Measurements from ENCODE around the gene FAM241A. TPM values are rescaled to one million over a fixed set of nuclear protein-coding genes. Genes with fewer than 3 reads are reported as not detected.

FAM241A gene
- total RNA-seq, 1 experiment from 2014 or later: 2.1 TPM

DNA sequence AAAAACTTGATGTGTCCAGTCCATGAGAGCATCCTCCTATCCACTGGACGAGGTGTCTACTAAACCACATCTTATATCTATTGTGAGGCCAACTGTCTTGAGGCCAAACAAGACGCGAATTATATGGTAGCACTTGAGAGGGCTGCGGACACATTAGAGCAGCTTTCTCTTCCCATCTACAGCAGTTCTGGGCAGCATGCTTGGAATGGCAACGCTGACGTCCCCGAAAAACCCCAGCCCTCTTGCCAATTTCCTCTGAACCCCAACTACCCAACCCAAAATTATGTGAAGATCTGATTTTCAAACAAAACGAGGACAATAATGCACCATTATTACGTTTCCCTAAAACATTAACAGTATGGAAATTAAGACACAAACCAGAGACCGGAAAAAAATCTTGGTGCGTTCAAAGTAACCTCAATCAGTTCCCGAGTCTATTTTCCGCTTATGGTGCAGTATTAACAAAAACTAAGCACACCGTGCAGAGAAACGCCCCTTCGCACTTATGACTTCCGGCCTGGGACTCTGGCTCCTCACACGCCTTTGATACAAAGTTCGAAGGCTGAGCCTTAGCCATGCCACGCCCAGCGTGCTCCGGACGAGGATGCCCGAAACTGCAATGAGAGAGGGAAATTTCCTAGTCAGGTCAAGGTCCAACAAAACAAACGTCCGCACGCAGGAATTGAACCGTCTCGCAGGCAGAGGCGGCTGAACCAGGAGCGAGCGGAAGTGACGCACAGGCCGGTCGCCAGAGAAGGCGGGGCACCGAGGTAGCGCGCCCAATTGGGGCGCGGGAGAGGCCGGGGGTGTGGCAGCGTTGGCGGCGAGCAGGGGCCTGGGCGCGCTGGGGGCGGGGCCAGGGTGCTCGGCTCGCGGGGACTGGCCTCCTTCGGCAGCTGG is 85.9 kb downstream of the FAM241A start:
- DNase-seq (ENCODE audit: low read depth in 1 of 2, low spot score in 2 of 2): peak; percentile 97
- H3K27me3 ChIP-seq (replicated peaks): no peaks in the 10 kb centered on the region
- H3K36me3 ChIP-seq: peaks cover 6% of the 10 kb centered on the region
- peak overlapping the region; percentile 64 for H3K27ac ChIP-seq
- H3K9me3 ChIP-seq (replicated peaks): no peaks in the 10 kb centered on the region
- peak overlapping the region; percentile 84 for H3K4me3 ChIP-seq
- peaks cover 12% of the 10 kb centered on the region for H3K4me1 ChIP-seq (replicated peaks)

DNA sequence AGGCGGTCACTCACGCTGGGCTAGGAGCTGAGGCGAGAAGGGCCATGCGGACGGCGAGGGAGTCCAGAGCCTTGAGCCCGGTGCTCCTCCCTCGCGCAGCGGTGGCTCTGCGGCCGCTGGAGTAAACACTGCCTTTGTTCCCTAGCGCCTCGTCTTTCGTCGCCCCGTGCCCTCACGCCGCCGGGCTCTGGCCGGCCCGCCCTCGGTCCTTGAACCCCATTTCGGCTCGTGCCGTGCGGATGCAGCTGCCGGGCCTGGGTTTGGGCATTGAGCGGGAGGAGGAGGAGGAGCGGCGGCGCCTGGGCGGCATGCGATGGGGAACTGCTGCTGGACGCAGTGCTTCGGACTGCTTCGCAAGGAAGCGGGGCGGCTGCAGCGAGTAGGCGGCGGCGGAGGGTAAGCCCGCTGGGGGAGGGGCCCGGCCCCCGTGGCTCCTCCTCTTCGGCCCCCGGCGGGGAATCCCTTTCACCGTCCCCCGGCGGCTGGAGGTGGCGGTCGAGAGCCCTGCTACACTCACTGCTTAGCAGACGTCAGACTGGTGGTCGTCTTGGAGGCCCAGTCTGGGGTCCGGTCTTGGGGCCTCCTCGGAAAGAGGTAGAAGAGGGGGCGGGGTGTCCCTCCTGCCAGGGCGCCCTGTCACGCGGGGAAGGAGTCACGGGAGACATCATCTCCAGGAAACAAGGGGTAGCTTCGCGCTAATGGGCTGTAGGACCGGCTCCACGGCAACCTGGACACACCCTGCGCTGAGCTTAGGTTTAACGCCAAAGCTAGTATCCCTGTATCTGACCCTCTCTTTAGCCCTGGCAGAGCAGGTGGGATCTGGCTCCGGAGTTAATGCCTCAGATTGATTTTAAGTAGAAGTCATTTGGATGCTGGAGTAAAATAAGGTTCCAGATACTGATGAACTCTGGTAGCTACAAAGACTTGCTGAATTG is 86.8 kb downstream of the FAM241A start, which contains the start of gene AP1AR:
TSS of gene AP1AR (plus strand) at position 9 of the 935 bp plus-strand sequence. CDS start at position 314, 305 bp downstream.
- peaks cover 6% of the 10 kb centered on the region for H3K36me3 ChIP-seq
- peak; percentile 86 to 91 for DNase-seq (ENCODE audit: low read depth in 1 of 2, low spot score in 2 of 2)
- H3K9me3 ChIP-seq (replicated peaks): no peaks in the 10 kb centered on the region
- H3K27ac ChIP-seq: peak within 1 kb of the TSS; percentile 64
- H3K4me1 ChIP-seq (replicated peaks): peaks cover 12% of the 10 kb centered on the region
- H3K27me3 ChIP-seq (replicated peaks): no peaks in the 10 kb centered on the region
- peak within 1 kb of the TSS; percentile 84 for H3K4me3 ChIP-seq

DNA sequence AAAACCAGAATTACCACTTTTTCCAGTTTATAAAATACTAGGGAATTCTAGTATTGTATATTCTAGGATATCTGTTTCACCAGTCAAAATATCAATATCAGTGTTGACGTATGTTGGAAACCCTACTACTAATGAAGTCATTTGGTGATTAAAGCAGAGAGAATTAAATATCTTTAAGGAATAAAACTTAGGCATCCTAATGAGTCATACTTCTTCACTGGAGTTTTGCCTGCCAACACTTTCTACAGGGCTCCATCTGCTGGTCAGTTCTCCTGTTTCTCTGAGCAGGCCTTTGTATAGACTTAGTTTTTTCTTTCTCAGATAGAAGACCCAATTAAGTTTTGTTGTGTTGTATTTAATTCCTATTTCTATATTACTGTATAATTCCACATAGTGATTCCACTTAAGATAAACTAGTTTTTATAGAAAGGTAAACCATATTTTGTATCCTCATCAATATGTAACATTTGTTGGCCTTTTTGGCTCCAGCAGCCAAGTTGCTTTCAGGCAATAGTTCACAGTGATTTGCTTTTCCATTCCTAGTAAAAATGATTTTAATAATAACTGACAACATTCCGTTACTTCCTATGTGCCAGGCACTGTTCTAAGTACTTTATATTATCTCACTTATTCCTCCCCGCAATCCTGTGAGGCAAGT is 89.8 kb downstream of the FAM241A start:
- peak; percentile 58 to 71 for DNase-seq (ENCODE audit: low read depth in 1 of 2, low spot score in 2 of 2)
- peaks cover 6% of the 10 kb centered on the region for H3K36me3 ChIP-seq
- no peaks in the 10 kb centered on the region for H3K27me3 ChIP-seq (replicated peaks)
- no peak overlapping the region for H3K4me3 ChIP-seq
- 0 out of 2 replicates have a peak overlapping the region, but pooled peaks have one; percentile 1 for H3K27ac ChIP-seq
- H3K4me1 ChIP-seq (replicated peaks): peaks cover 12% of the 10 kb centered on the region
- no peaks in the 10 kb centered on the region for H3K9me3 ChIP-seq (replicated peaks)

DNA sequence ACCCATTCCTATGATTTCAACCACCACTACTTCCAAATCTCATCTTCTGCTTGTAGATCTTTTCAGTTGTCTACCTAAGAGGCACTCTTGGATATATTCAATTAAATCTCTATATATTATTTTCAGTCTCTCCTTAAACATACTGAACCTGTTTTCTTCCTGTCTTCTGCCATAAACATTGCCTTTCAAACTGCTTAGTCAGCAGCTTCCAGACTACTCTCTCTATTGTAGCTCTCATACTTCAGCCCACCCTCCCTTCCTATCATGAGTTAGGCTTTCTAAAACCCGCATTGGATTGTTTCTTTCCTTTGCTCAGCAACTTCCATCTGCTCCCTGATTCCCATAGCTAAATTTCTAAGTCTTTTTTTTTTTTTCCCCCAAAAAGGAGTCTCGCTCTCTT is 90.8 kb downstream of the FAM241A start:
- peaks cover 6% of the 10 kb centered on the region for H3K36me3 ChIP-seq
- no peak overlapping the region for H3K27ac ChIP-seq
- no peak overlapping the region for H3K4me3 ChIP-seq
- peaks cover 7% of the 10 kb centered on the region for H3K4me1 ChIP-seq (replicated peaks)
- H3K27me3 ChIP-seq (replicated peaks): no peaks in the 10 kb centered on the region
- H3K9me3 ChIP-seq (replicated peaks): no peaks in the 10 kb centered on the region
- no peak for DNase-seq (ENCODE audit: low read depth in 1 of 2, low spot score in 2 of 2)

DNA sequence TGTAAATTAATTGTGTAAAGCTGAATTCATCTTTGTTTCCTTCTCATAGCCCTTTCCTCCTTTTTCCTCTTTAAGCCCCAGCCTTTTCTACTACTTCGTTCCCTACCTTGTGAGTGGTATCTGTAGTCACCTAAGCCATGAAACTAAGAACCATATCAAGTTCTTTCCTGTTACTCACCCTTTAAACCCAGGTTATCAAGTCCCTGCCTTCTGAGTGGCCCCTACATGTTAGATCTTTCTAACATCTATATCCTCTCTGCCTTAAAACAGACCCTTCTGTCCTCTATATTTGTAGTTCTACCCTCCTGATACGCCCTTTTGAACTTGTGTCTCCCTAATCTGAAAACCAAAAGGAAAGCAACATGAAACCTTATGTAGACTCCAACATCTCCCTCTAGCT is 93.6 kb downstream of the FAM241A start:
- no peaks in the 10 kb centered on the region for H3K9me3 ChIP-seq (replicated peaks)
- no peaks in the 10 kb centered on the region for H3K27me3 ChIP-seq (replicated peaks)
- H3K4me3 ChIP-seq: no peak overlapping the region
- no peaks in the 10 kb centered on the region for H3K36me3 ChIP-seq
- no peak overlapping the region for H3K27ac ChIP-seq
- DNase-seq (ENCODE audit: low read depth in 1 of 2, low spot score in 2 of 2): no peak
- peaks cover 7% of the 10 kb centered on the region for H3K4me1 ChIP-seq (replicated peaks)

Other genes with a start within 250 kb of the FAM241A start
- 35.3 and 38.9 TPM in 2 replicates for gene AP1AR, start 86.3 kb downstream of the FAM241A start, total RNA-seq (2014; rRNA removed; shearing (Covaris generic))
- 22.3 and 39.4 TPM in 2 replicates for gene TIFA, start 140.4 kb downstream of the FAM241A start, total RNA-seq (2014; rRNA removed; shearing (Covaris generic))
- gene ALPK1, start 151.9 kb downstream of the FAM241A start, total RNA-seq (2014; rRNA removed; shearing (Covaris generic)): 7.0 and 9.6 TPM in 2 replicates

All from SJSA1 (cell line).